Activated CD8-positive, alpha-beta memory T cell treated with anti-CD3 and anti-CD28 coated beads, Interleukin-2, amount 50 U/mL, for 48 hours (primary cell): Measurements from ENCODE around the gene HHAT.
"Not testable (repeated sequence)": the region's sequence is repeated elsewhere in the genome, so short reads cannot be mapped to it uniquely, and the experiment has no call there.

Experiments used
- DNase-seq: peaks from one replicate; pipeline ENCODE4 v3.0.0-alpha.2; 2020

HHAT gene

GRCh38 chr1:210315529-210315928, 13.2 kb upstream of the HHAT start:
- no peak for DNase-seq

- DNase-seq, result no peak
Observed at GRCh38 chr1:210321131-210321530, 7.6 kb upstream of the HHAT start.

DNA sequence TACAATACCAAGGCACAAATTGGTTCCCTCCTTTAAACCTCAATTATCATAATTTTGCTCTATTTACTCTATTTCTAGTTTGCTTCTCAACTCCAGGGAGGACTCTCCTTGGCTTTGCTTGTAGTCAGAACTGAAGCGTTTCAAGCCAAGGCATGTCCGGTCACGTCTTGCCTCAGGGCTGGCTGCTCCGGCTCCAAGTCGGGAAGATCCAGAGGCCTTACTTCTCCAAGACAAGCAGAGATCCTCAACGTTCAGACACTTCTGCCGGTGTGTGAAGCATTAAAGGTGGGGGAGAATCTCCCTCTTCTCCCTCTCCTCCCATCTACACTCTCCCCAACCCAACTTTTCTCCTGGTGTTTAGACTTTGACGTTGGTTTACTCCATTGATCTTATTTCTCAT, 7.2 kb upstream of the HHAT start:
- DNase-seq, result no peak

GRCh38 chr1:210323957-210324356, 4.7 kb upstream of the HHAT start:
- DNase-seq, result no peak

DNA sequence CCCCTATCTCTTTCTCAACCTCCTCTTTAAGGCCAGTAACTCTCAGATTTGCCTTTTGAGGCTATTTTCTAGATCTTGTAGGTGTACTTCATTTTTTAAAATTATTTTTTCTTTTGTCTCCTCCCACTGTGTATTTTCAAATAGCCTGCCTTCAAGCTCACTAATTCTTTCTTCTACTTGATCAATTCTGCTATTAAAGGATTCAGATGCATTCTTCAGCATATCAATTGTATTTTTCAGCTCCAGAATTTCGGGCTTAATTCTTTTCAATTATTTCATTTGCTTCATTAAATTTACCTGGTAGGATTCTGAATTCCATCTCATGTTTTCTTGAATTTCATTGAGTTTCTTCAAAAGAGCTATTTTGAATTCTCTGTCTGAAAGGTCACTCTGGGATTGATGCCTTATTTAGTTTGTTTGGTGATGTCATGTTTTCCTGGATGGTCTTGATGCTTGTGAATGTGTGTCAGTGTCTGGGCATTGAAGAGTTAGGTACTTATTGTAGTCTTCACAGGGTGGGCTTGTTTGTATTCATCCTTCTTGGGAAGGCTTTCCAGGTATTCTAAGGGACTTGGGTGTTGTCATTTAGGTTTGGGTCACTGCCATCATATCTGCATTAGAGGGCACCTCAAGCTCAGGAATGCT, 3.6 kb upstream of the HHAT start:
- no peak for DNase-seq

DNA sequence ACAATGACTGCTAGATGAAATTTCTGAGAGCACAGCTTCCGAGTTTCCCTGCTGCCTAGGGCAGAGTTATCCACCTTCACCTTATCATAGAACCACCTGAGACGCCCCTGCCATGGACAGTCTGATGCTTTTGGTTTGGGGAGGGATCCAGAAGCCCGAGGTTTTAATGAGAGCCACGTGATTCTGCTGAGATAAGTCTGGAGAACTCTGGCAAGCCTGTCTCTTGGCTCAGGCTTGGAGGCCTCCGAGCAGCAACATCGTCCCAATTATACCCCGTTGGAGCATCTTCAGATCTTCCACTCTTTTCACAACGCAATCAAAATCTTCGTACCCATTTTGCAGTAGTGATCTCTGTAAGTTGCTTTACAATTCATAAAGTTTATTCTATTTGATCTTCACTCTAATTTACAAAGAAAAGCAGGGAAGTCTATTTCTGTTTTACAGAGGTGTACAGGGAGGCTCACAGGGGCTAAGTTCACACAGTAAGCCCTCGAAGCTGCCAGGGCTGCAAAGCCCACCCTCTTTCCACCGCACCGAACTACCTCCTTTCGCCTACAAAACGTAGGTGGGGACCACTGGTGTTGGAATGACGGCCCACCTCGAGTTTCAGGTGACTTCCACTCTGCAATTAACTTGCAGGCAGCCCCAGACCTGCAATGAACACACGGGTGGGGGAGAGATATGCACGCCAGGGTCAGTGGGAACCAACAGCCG, 513 bp upstream of the HHAT start:
- DNase-seq, result peak; percentile 63

DNA sequence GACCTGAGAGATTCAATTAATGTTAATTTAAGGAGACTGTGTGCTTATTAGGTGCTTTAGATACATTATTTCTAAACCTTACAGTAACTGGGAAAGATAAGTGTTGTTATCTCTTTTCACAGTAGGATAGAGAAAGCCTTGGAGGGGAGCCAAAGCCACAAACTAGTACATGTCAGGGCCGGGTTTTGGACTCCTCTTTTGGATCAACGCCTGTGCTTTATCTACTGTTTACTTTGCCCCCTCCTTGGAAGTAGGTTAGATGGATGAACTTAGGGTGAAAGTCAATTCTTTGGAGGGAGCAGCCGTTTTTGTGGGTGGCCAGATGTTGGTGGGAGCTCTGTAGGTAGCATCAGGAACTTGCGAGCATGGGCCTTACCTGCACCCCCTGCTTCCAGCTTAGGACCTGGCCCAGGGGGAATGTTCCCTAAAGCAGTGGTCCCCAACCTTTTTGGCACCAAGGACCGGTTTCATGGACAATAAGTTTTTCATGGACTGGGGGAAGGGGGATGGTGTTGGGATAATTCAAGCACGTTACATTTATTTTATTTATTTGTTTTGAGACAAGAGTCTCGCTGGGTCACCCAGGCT, 1.7 kb downstream of the HHAT start:
- no peak for DNase-seq

GRCh38 chr1:210332233-210332632, 3.5 kb downstream of the HHAT start:
- no peak for DNase-seq

GRCh38 chr1:210332719-210333398, 4.2 kb downstream of the HHAT start:
- DNase-seq, result no peak

GRCh38 chr1:210335001-210335400, 6.3 kb downstream of the HHAT start:
- no peak for DNase-seq

DNA sequence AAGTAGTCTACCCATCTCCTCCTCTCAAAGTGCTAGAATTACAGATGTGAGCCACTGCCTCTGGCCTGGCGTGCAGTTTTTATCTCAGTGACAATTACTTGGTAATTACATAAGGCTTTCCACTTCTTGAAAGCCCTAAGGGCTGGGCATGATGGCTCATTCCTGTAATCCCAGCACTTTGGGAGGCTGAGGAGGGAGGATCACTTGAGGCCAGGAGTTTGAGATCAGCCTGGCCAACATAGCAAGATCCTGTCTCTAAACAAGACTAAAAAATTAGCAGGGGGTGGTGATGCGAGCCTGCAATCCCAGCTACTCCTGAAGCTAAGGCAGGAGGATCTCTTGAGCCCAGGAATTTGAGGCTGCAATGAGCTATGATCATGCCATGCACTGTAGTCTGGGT, 7.7 kb downstream of the HHAT start:
- no peak for DNase-seq

DNA sequence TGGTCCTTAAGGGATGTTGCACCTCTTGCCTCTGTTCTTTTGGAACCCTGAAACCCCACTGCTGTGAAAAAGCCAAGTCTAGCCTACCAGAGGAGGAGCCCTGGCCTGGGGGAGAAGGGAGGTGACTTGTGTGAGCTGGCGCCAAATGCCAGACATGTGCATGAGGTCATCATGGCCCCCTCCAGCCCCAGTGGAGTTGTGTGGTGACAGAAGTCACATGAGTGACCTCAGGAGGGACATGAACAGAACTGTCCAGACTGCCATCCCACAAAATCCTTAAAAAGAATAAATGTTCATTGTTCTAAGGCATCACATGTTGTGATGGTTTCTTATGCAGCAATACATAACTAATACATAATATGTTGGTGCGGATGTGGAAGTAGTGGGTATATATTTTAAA, 10.8 kb downstream of the HHAT start:
- DNase-seq, result no peak

DNA sequence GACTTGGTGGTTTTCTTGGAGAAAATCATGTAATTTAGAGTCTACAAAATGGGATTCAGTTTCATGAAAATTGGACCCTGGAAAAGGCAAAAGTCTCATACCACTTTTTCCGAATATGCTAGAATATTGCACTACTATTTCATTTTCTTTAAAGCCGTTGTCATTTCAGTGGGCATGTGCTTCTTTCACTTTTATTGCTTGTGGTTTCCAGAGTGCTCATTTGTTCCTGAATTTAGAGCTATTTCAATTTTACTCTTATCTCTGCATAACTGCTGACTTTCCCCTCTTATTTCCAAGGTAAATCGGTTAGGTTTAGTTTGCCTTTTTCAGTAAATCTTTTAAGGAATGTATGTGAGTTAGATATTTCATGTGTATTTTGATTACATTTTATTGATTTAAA, 11.6 kb downstream of the HHAT start:
- no peak for DNase-seq

GRCh38 chr1:210340841-210341240, 12.1 kb downstream of the HHAT start:
- DNase-seq, result no peak

DNA sequence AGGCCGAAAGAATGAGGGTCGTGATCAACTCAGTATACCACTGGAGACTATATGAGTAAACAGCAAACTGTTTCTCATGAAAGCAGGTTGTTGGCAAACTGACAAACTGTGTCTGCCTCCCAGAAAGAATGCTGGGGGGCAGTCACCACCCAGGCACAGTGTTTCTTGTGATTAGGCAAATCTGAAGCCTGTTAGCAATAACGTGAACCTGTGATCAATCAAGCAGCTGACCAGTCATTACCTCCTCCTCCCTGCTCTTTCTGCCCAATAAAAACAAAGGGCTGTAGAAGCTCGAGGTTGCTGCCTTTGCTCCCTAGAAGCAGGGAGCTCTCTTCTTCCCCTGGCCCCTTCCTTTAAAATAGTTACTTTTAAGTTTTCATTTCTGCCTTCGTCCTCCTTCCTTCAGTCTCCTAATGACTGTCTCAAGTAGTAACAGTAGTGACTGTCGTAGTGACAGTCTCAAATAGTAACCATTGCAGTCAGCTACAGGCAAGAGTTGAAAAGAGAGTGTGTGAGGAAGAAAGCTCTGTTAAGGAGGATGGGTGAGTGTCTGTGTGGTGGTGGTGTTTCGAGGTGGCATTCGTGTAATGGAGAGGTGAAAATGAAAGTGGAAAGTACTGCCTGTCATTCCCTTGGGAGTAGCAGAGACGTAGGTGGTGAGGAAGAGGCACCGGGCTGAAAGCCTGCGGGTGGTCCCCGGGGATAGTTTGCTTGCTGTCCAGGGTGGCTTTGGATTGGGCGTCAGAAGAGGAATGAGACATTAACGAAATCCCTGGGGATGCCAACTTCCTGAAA, 14.5 kb downstream of the HHAT start:
- no peak for DNase-seq

DNA sequence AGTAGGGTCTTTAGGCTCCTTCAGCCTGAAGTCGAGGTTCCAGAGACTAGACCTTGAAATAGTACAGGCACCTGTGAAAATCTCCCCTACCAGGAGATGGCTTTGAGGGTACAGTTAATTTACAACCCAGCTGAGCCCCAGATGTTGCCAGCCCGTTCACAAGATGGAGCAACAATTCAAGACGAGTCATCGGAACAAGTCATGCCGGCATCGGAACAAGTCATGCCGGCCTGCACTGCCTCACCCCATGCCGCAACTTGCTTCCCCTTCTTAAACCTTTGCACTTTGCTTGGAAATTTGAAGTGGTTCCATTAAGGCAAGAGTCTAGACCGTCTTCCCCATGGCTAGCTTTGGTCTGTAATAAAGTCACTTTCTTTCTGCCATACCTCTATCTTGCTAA, 16.0 kb downstream of the HHAT start:
- no peak for DNase-seq

DNA sequence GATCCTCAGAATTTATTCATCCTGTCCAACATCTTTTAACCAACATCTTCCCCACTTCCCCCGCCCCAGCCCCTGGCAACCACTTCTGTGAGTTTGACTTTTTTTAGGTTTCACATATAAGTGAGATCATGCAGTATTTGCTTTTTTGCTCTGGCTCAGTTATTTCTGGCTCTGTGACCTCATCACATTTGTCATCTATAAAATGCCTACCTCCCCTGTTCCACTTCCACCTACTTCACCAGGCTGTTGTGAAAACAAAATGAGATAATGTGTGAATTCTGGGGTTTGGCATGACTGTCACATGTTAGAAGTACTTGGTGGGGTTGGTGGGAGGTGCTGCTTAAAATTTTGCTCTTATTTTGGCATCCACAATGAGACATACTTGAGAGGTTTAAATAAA, 18.4 kb downstream of the HHAT start:
- DNase-seq, result no peak

GRCh38 chr1:210351496-210351895, 22.8 kb downstream of the HHAT start:
- no peak for DNase-seq

DNA sequence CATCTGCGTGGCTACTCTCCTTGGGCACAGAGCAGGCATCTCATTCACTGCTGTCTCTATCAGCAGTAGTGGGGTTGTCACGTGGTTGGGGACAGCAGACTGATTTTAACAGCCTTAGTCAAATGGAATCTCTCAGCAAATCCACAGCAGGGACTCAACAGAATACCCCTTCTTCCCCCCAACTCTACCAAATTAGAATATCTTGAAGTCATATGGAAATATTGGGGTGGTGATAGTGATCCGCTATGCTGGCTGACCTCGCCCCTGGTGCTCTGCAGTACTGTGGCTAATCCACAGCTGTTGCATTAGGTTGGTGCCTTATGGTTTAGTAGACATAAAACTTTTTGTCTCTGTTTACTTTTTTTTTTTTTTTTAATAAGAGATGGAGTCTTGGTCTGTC, 23.9 kb downstream of the HHAT start:
- no peak for DNase-seq

- not testable (repeated sequence) for DNase-seq
Observed at GRCh38 chr1:210354305-210354704, 25.6 kb downstream of the HHAT start.

- DNase-seq, result no peak
Observed at GRCh38 chr1:210358626-210359025, 29.9 kb downstream of the HHAT start.

GRCh38 chr1:210359255-210359654, 30.6 kb downstream of the HHAT start:
- DNase-seq, result no peak

DNA sequence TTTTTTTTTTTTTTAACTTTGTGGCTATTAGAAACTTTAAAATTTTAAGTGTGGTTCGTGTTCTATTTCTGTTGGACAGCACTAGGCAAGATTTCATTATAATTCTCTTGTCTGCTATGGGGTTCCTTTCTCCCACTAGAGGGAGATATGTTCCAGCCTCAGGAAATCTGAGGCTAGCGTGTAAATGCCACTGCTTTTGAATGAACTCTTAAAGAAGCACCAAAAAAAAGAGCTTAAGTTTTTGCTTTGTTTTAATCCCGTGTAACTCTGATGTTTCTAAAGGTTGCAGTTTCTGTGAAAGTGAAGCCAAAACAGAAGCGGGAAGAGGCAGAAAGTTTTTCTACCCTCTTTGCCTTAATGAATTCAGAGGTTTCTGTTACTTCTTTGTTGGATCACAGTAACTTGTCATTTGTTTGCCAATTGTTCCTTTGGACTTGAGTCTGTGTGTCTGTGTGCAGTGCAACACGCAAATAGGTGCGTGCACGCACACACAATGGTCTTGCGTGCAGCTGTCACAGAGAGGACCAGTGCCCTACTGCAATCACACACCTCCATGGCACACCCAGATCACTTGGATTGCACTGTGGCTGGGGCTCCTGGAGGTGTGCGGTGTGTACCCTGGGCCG, 32.3 kb downstream of the HHAT start:
- no peak for DNase-seq
